DND-41 (cell line): ENCODE measurements around the gene TMEM163.
"Not testable (repeated sequence)": the region's sequence is repeated elsewhere in the genome, so short reads cannot be mapped to it uniquely, and the experiment has no call there.

ENCODE experiments used
- ATAC-seq: fragments of 200-7000 bp; cut with Tn5 transposase; 3 replicates; pipeline ENCODE4 v1.9.1; 2021; ENCODE audit warnings: low read depth; ENCODE audit not compliant: insufficient read depth
- DNase-seq: peaks from one replicate; pipeline ENCODE4 v3.0.0-alpha.2; 2020
- H2AFZ ChIP-seq: 2 replicates; pipeline ENCODE4 v1.6.0; 2012; ENCODE audit warnings: low read depth, low read length
- H3K27ac ChIP-seq: 2 replicates; pipeline ENCODE4 v1.5.1; 2012; ENCODE audit warnings: low read length, inconsistent platforms
- H3K27me3 ChIP-seq: fragments of 200-600 bp; sonication (generic); 2 replicates; pipeline ENCODE4 v1.6.0; 2012; ENCODE audit warnings: low read length, mild to moderate bottlenecking, inconsistent platforms; ENCODE audit not compliant: insufficient read depth, poor library complexity
- H3K36me3 ChIP-seq: 2 replicates; pipeline ENCODE4 v1.5.1; 2012; ENCODE audit warnings: low read length, inconsistent platforms; ENCODE audit not compliant: insufficient read depth
- H3K4me1 ChIP-seq: 2 replicates; pipeline ENCODE4 v1.5.1; 2012; ENCODE audit warnings: mild to moderate bottlenecking, low read length; ENCODE audit not compliant: insufficient read depth
- H3K4me2 ChIP-seq: 2 replicates; pipeline ENCODE4 v1.6.0; 2012; ENCODE audit warnings: mild to moderate bottlenecking, moderate library complexity, low read length, inconsistent platforms; ENCODE audit not compliant: insufficient read depth
- H3K4me3 ChIP-seq, 2 experiments: fragments of 200-600 bp in 1 of 2; shearing (Covaris generic) in 1 of 2; 2 replicates each; pipeline ENCODE4 v1.5.1; 2012 to 2016; ENCODE audit warnings: inconsistent platforms in 2 of 2, low read length in 2 of 2, mild to moderate bottlenecking in 2 of 2, low read depth in 1 of 2, moderate library complexity in 1 of 2
- H3K79me2 ChIP-seq: 2 replicates; pipeline ENCODE4 v1.6.0; 2012; ENCODE audit warnings: low read length, inconsistent platforms; ENCODE audit not compliant: insufficient read depth
- H3K9ac ChIP-seq: 2 replicates; pipeline ENCODE4 v1.6.0; 2012; ENCODE audit warnings: low read depth, mild to moderate bottlenecking, inconsistent platforms, low read length, moderate library complexity
- H3K9me3 ChIP-seq: 2 replicates; pipeline ENCODE4 v1.5.1; 2012; ENCODE audit warnings: low read length, moderate library complexity, mild to moderate bottlenecking, inconsistent platforms; ENCODE audit not compliant: insufficient read depth, severe bottlenecking
- H4K20me1 ChIP-seq: 2 replicates; pipeline ENCODE4 v1.6.0; 2012; ENCODE audit warnings: low read length; ENCODE audit not compliant: insufficient read depth
- CTCF ChIP-seq: IDR thresholded peaks from 2 replicates; pipeline ENCODE4 v1.5.1; 2012; ENCODE audit warnings: borderline replicate concordance, low read length, moderate library complexity, mild to moderate bottlenecking; ENCODE audit not compliant: poor library complexity, severe bottlenecking; ENCODE audit errors: extremely low read depth
- EZH2 ChIP-seq: IDR thresholded peaks from 3 replicates; pipeline ENCODE4 v1.6.1; 2012; ENCODE audit warnings: borderline replicate concordance, low read depth, mild to moderate bottlenecking, moderate library complexity, low read length, inconsistent platforms; ENCODE audit not compliant: severe bottlenecking

Gene TMEM163

GRCh38 chr2:134512734-134513464 lies 205.9 kb downstream of the TMEM163 start:
- no peak overlapping the region for H3K4me2 ChIP-seq
- no peak for ATAC-seq
- no peak for DNase-seq
- no peaks in the 10 kb centered on the region for H3K79me2 ChIP-seq
- no peak overlapping the region for H3K9ac ChIP-seq
- H4K20me1 ChIP-seq, result no peaks in the 10 kb centered on the region
- TF ChIP-seq CTCF (no peak), EZH2 (no peak)
- H3K27me3 ChIP-seq, result no peaks in the 10 kb centered on the region
- H3K4me3 ChIP-seq, result no peak overlapping the region
- no peak overlapping the region for H2AFZ ChIP-seq
- no peaks in the 10 kb centered on the region for H3K4me1 ChIP-seq
- no peaks in the 10 kb centered on the region for H3K9me3 ChIP-seq
- H3K27ac ChIP-seq, result no peak overlapping the region
- no peaks in the 10 kb centered on the region for H3K36me3 ChIP-seq

- H3K9me3 ChIP-seq, result no peaks in the 10 kb centered on the region
- DNase-seq (no peak), ATAC-seq (no peak)
- no peaks in the 10 kb centered on the region for H3K36me3 ChIP-seq
- H3K27me3 ChIP-seq, result no peaks in the 10 kb centered on the region
- no peaks in the 10 kb centered on the region for H3K79me2 ChIP-seq
- no peak overlapping the region for H3K4me2 ChIP-seq
- H3K9ac ChIP-seq, result no peak overlapping the region
- no peak overlapping the region for H3K27ac ChIP-seq
- no peak overlapping the region for H2AFZ ChIP-seq
- H3K4me3 ChIP-seq, result no peak overlapping the region
- H3K4me1 ChIP-seq, result no peaks in the 10 kb centered on the region
- no peak for TF ChIP-seq CTCF
- no peaks in the 10 kb centered on the region for H4K20me1 ChIP-seq
Observed at GRCh38 chr2:134508391-134508790, 210.4 kb downstream of the TMEM163 start.

- Histone ChIP-seq H3K79me2 (no peaks in the 10 kb centered on the region), H3K27me3 (no peaks in the 10 kb centered on the region), H3K4me2 (no peak overlapping the region), H3K9me3 (no peaks in the 10 kb centered on the region), H3K36me3 (no peaks in the 10 kb centered on the region), H2AFZ (no peak overlapping the region), H3K4me3 (no peak overlapping the region), H3K27ac (no peak overlapping the region), H3K9ac (no peak overlapping the region), H4K20me1 (no peaks in the 10 kb centered on the region), H3K4me1 (no peaks in the 10 kb centered on the region)
- DNase-seq (peak; percentile 60), ATAC-seq (peak; percentile 78)
- no peak for TF ChIP-seq CTCF
- TF ChIP-seq EZH2, result no peak
Observed at GRCh38 chr2:134507697-134508096, 211.1 kb downstream of the TMEM163 start.

GRCh38 chr2:134507159-134507558 lies 211.6 kb downstream of the TMEM163 start:
- H2AFZ ChIP-seq, H3K79me2 ChIP-seq, DNase-seq, H3K9ac ChIP-seq, H3K36me3 ChIP-seq, H4K20me1 ChIP-seq, H3K4me1 ChIP-seq, H3K27me3 ChIP-seq, H3K4me2 ChIP-seq, ATAC-seq, H3K27ac ChIP-seq, H3K4me3 ChIP-seq, H3K9me3 ChIP-seq: not testable (repeated sequence)
